CD14-positive monocyte (primary cell): ENCODE results near the gene PLPP7. TPM values are rescaled to one million over a fixed set of nuclear protein-coding genes. Genes with fewer than 3 reads are reported as not detected.
A peak's percentile ranks its signal among the peaks of the same experiment; 100 is the strongest.
"Not testable (repeated sequence)": the region's sequence is repeated elsewhere in the genome, so short reads cannot be mapped to it uniquely, and the experiment has no call there.

Experiments used
- DNase-seq, 3 donors: peaks; one replicate each; pipeline ENCODE4 v3.0.0-alpha.2; 2011 to 2022
- H2AFZ ChIP-seq: 2 replicates; pipeline ENCODE4 v1.6.0; 2012; ENCODE audit warnings: mild to moderate bottlenecking, low read depth, low read length, inconsistent platforms; ENCODE audit not compliant: insufficient read depth, poor library complexity, severe bottlenecking
- H3K27ac ChIP-seq, 2 donors: 1 replicate in 1 of 2; 2 replicates in 1 of 2; pipeline ENCODE4 v1.5.1; 2012 to 2013; ENCODE audit warnings: low read length in 2 of 2, control low read depth in 1 of 2, inconsistent platforms in 1 of 2, low read depth in 1 of 2, mild to moderate bottlenecking in 1 of 2
- H3K27me3 ChIP-seq, 2 donors: one replicate each; pipeline versions ENCODE4 v1.6.0 to v1.6.1; 2011 to 2013; ENCODE audit warnings: low read length in 2 of 2; ENCODE audit not compliant: control insufficient read depth in 2 of 2, insufficient read depth in 2 of 2
- H3K36me3 ChIP-seq, 2 donors: replicated peaks in 1 of 2; 1 replicate in 1 of 2; 2 replicates in 1 of 2; pipeline versions ENCODE4 v1.5.1 to v1.6.1; 2012 to 2013; ENCODE audit warnings: low read length in 2 of 2, control low read depth in 1 of 2, inconsistent platforms in 1 of 2, mild to moderate bottlenecking in 1 of 2; ENCODE audit not compliant: insufficient read depth in 2 of 2, control insufficient read depth in 1 of 2
- H3K4me1 ChIP-seq, 2 donors: 1 replicate in 1 of 2; 2 replicates in 1 of 2; pipeline versions ENCODE4 v1.5.1 to v1.6.1; 2012 to 2013; ENCODE audit warnings: low read length in 2 of 2, control low read depth in 1 of 2, inconsistent platforms in 1 of 2, mild to moderate bottlenecking in 1 of 2, moderate library complexity in 1 of 2; ENCODE audit not compliant: insufficient read depth in 2 of 2, control insufficient read depth in 1 of 2
- H3K4me2 ChIP-seq: replicated peaks from 2 replicates; pipeline ENCODE3; 2012; ENCODE audit warnings: low read length, moderate library complexity, mild to moderate bottlenecking; ENCODE audit not compliant: poor library complexity, severe bottlenecking; ENCODE audit errors: extremely low read depth
- H3K4me3 ChIP-seq, 3 experiments: fragments of 200-600 bp in 1 of 3; sonication (generic) in 1 of 3; replicated peaks in 1 of 3; 1 replicate in 2 of 3; 2 replicates in 1 of 3; pipeline ENCODE4 v1.5.1; 2011 to 2013; ENCODE audit warnings: low read length in 3 of 3, mild to moderate bottlenecking in 3 of 3, control low read depth in 2 of 3, low read depth in 2 of 3, inconsistent platforms in 1 of 3, moderate library complexity in 1 of 3
- H3K79me2 ChIP-seq: 2 replicates; pipeline ENCODE4 v1.6.0; 2012; ENCODE audit warnings: mild to moderate bottlenecking, control low read depth, inconsistent platforms, low read length, moderate library complexity; ENCODE audit not compliant: insufficient read depth
- H3K9ac ChIP-seq: 2 replicates; pipeline ENCODE4 v1.6.0; 2017; ENCODE audit warnings: low read length, mild to moderate bottlenecking; ENCODE audit not compliant: insufficient read depth, poor library complexity, severe bottlenecking
- H3K9me3 ChIP-seq, 2 donors: replicated peaks in 1 of 2; 1 replicate in 1 of 2; 2 replicates in 1 of 2; pipeline versions ENCODE4 v1.5.1 to v1.6.1; 2012 to 2013; ENCODE audit warnings: low read length in 2 of 2, control low read depth in 1 of 2; ENCODE audit not compliant: control insufficient read depth in 1 of 2, insufficient read depth in 1 of 2
- H4K20me1 ChIP-seq: 2 replicates; pipeline ENCODE4 v1.6.0; 2012; ENCODE audit warnings: mild to moderate bottlenecking, low read length, control low read depth, moderate library complexity; ENCODE audit not compliant: insufficient read depth
- H3K27ac Mint-ChIP-seq, 7 donors: one replicate each; pipeline ENCODE4 v1.8.0; 2020; ENCODE audit warnings: mild to moderate bottlenecking in 7 of 7, mixed read lengths in 7 of 7, moderate library complexity in 6 of 7, inconsistent platforms in 2 of 7
- H3K27me3 Mint-ChIP-seq, 3 donors: one replicate each; pipeline ENCODE4 v1.8.0; 2021 to 2022; ENCODE audit warnings: low read depth in 3 of 3, mild to moderate bottlenecking in 3 of 3, mixed read lengths in 3 of 3, moderate library complexity in 3 of 3, inconsistent platforms in 1 of 3
- H3K36me3 Mint-ChIP-seq, 2 donors: one replicate each; pipeline ENCODE4 v1.8.0; 2020; ENCODE audit warnings: mixed read lengths in 2 of 2, inconsistent platforms in 1 of 2, mild to moderate bottlenecking in 1 of 2
- H3K4me1 Mint-ChIP-seq: one replicate; pipeline ENCODE4 v1.8.0; 2020; ENCODE audit warnings: mild to moderate bottlenecking, mixed read lengths
- H3K4me3 Mint-ChIP-seq, 2 donors: one replicate each; pipeline ENCODE4 v1.8.0; 2020; ENCODE audit warnings: mild to moderate bottlenecking in 2 of 2, mixed read lengths in 2 of 2, moderate library complexity in 1 of 2
- H3K9me3 Mint-ChIP-seq, 7 donors: one replicate each; pipeline ENCODE4 v1.8.0; 2020 to 2022; ENCODE audit warnings: mixed read lengths in 7 of 7, mild to moderate bottlenecking in 6 of 7, moderate library complexity in 6 of 7, inconsistent platforms in 2 of 7
- WGBS: methylation state at CpG from one replicate; pipeline ENCODE4 v1.1.5; 2013; ENCODE audit warnings: missing lambda C conversion rate; ENCODE audit not compliant: insufficient coverage; 5-methylcytosine and 5-hydroxymethylcytosine counted together
- intact Hi-C, 2 donors: fragments of 100-400 bp; cut with micrococcal nuclease; formaldehyde crosslinking; loops; one replicate each; pipeline versions ENCODE4 v1.15.0 to v1.15.1; 2023
- polyA plus RNA-seq, 3 donors: library from polyadenylated mRNA; depleted of rRNA in 1 of 3; unstranded in 2 of 3; stranded (reverse) in 1 of 3; fragments of 300-500 nt in 2 of 3; fragments of >200 nt in 1 of 3; fragmentation: Illumina TruSeq in 2 of 3; gene quantifications; 1 replicate in 2 of 3; 2 replicates in 1 of 3; pipeline ENCODE4 v1.2.3, GENCODE V29; 2012 to 2021
- TF ChIP-seq, protein P1 (sequence below): fragments of 200-600 bp; IDR thresholded peaks from one replicate; pipeline ENCODE4 v1.8.0; 2022; ENCODE audit warnings: antibody characterized with exemption, mild to moderate bottlenecking

Gene PLPP7
- polyA plus RNA-seq, 3 donors = 1.1 to 3.1 (median 1.5) TPM

- DNase-seq, H4K20me1 ChIP-seq, H3K9me3 ChIP-seq, H3K4me2 ChIP-seq, H3K36me3 ChIP-seq, H3K27me3 ChIP-seq, H3K9ac ChIP-seq, H3K27me3 Mint-ChIP-seq, H3K9me3 Mint-ChIP-seq, H3K79me2 ChIP-seq, H3K4me3 Mint-ChIP-seq, H3K4me1 ChIP-seq, H3K4me3 ChIP-seq, H2AFZ ChIP-seq, H3K36me3 Mint-ChIP-seq, H3K27ac ChIP-seq: not testable (repeated sequence)
- 98% methylated on average over 5 of the region's 11 CpGs for WGBS
- H3K4me1 Mint-ChIP-seq = peaks cover 24% of the 10 kb centered on the region
- intact Hi-C loops = loop anchor here in 1 of 2 donors (5.0 kb wide), 1 partner anchor 132 kb away; no protein-coding TSS in a partner anchor
- peak overlapping the region in 1 of 7 donors; percentile 9 for H3K27ac Mint-ChIP-seq
These were observed 55.5 kb downstream of the PLPP7 start for GRCh38 chr9:131344931-131345535.

- Histone ChIP-seq H3K36me3 (no peaks in the 10 kb centered on the region), H3K27me3 (no peaks in the 10 kb centered on the region), H3K79me2 (no peaks in the 10 kb centered on the region), H3K27ac (no peak overlapping the region), H3K4me1 (peaks cover 11% of the 10 kb centered on the region in 2 donors), H3K4me2 (no peak overlapping the region), H4K20me1 (no peaks in the 10 kb centered on the region), H2AFZ (no peak overlapping the region), H3K4me3 (no peak overlapping the region), H3K9me3 (no peaks in the 10 kb centered on the region), H3K9ac (no peak overlapping the region)
- Mint-ChIP-seq H3K4me1 (peaks cover 29% of the 10 kb centered on the region), H3K27me3 (peaks cover 0 to 2% (median 1%) of the 10 kb centered on the region in 3 donors), H3K9me3 (peaks cover 0 to 5% (median 3%) of the 10 kb centered on the region in 7 donors), H3K4me3 (no peak overlapping the region), H3K36me3 (no peaks in the 10 kb centered on the region), H3K27ac (peak overlapping the region in 1 of 7 donors; percentile 35)
- TF ChIP-seq, protein P1, sequence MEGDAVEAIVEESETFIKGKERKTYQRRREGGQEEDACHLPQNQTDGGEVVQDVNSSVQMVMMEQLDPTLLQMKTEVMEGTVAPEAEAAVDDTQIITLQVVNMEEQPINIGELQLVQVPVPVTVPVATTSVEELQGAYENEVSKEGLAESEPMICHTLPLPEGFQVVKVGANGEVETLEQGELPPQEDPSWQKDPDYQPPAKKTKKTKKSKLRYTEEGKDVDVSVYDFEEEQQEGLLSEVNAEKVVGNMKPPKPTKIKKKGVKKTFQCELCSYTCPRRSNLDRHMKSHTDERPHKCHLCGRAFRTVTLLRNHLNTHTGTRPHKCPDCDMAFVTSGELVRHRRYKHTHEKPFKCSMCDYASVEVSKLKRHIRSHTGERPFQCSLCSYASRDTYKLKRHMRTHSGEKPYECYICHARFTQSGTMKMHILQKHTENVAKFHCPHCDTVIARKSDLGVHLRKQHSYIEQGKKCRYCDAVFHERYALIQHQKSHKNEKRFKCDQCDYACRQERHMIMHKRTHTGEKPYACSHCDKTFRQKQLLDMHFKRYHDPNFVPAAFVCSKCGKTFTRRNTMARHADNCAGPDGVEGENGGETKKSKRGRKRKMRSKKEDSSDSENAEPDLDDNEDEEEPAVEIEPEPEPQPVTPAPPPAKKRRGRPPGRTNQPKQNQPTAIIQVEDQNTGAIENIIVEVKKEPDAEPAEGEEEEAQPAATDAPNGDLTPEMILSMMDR = no peak
- 79% methylated on average over 2 of the region's 6 CpGs for WGBS
- intact Hi-C loops = loop anchor here in 1 of 2 donors (5.0 kb wide), 1 partner anchor 131 kb away; no protein-coding TSS in a partner anchor
- no peak for DNase-seq
These were observed 57.0 kb downstream of the PLPP7 start for GRCh38 chr9:131346559-131346958.
